Cardiac muscle cell (in vitro differentiated cells and primary cell): ENCODE results near the gene UGT1A9. TPM values are rescaled to one million over a fixed set of nuclear protein-coding genes. Genes with fewer than 3 reads are reported as not detected.

Experiments
- DNase-seq, 2 donors: peaks; one replicate each; pipeline versions ENCODE4 v3.0.0 to v3.0.0-alpha.2; 2010 to 2017; ENCODE audit warnings: low read depth in 1 of 2, low spot score in 1 of 2
- H3K27ac ChIP-seq: fragments of 200-600 bp; sonication (generic); 2 replicates; pipeline ENCODE4 v1.5.1; 2016
- H3K27me3 ChIP-seq: fragments of 200-600 bp; sonication (generic); 2 replicates; pipeline ENCODE4 v1.6.0; 2016; ENCODE audit warnings: control low read depth
- H3K36me3 ChIP-seq: fragments of 200-600 bp; sonication (generic); 2 replicates; pipeline ENCODE4 v1.5.1; 2016; ENCODE audit warnings: control low read depth
- H3K4me1 ChIP-seq: fragments of 200-600 bp; sonication (generic); 2 replicates; pipeline ENCODE4 v1.8.1; 2017; ENCODE audit warnings: low read depth, mild to moderate bottlenecking, mixed run types
- H3K4me3 ChIP-seq: fragments of 200-600 bp; sonication (generic); 2 replicates; pipeline ENCODE4 v1.5.1; 2016; ENCODE audit warnings: mild to moderate bottlenecking
- H3K9me3 ChIP-seq: fragments of 200-600 bp; sonication (generic); 2 replicates; pipeline ENCODE4 v1.5.1; 2017; ENCODE audit warnings: low read depth, mild to moderate bottlenecking, control low read depth
- CTCF ChIP-seq: IDR thresholded peaks from 2 replicates; pipeline ENCODE4 v1.5.1; 2012; ENCODE audit warnings: low read depth, mild to moderate bottlenecking, low read length
- polyA plus RNA-seq: library from polyadenylated mRNA; unstranded; fragments of >200 nt; fragmentation: Nextera tagmentation; extraction: Ambion mirVana; gene quantifications from 2 replicates; pipeline ENCODE4 v1.2.1, GENCODE V29; 2016
- total RNA-seq: library from RNA; depleted of rRNA; stranded (reverse); fragments of >200 nt; gene quantifications from 2 replicates; pipeline ENCODE4 v1.2.3, GENCODE V29; 2016

Gene UGT1A9
- total and polyA plus RNA-seq, 2 experiments from 2014 or later = not detected

GRCh38 chr2:233674314-233674713, 2.6 kb downstream of the UGT1A9 start:
- DNase-seq = no peak
- no peak for TF ChIP-seq CTCF
- Histone ChIP-seq H3K27me3 (no peaks in the 10 kb centered on the region), H3K36me3 (no peaks in the 10 kb centered on the region), H3K4me3 (no peak overlapping the region), H3K27ac (no peak overlapping the region), H3K9me3 (no peaks in the 10 kb centered on the region), H3K4me1 (no peaks in the 10 kb centered on the region)

DNA sequence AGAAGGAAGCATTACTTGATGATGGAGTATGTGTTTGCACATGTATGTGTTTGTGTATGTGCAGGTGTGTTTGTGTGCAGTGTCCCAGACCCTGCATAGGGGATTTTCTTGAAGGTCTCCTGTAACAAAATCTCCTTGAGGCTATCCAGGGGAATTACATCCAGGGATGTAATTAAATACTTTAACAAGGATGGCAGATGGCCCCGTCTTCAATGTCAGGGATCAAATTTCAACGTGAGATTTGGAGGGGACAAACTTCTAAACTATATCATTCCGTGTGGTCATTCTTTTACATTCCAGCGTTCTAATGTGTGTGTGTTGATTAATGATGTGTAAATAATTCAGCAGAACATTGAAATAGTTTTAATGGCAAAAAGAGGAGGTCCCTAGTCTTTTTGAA, 3.3 kb downstream of the UGT1A9 start:
- no peak overlapping the region for H3K27ac ChIP-seq
- H3K9me3 ChIP-seq = no peaks in the 10 kb centered on the region
- no peak for TF ChIP-seq CTCF

GRCh38 chr2:233676046-233676445, 4.3 kb downstream of the UGT1A9 start:
- no peak overlapping the region for H3K27ac ChIP-seq
- DNase-seq = no peak
- H3K9me3 ChIP-seq = no peaks in the 10 kb centered on the region
- no peaks in the 10 kb centered on the region for H3K27me3 ChIP-seq
- no peak for TF ChIP-seq CTCF
- no peaks in the 10 kb centered on the region for H3K4me1 ChIP-seq
- H3K36me3 ChIP-seq = no peaks in the 10 kb centered on the region
- H3K4me3 ChIP-seq = no peak overlapping the region

More for the DNA sequence above, 3.3 kb downstream of the UGT1A9 start:
- no peaks in the 10 kb centered on the region for H3K4me1 ChIP-seq
- no peaks in the 10 kb centered on the region for H3K27me3 ChIP-seq
- no peak for DNase-seq
- no peak overlapping the region for H3K4me3 ChIP-seq
- no peaks in the 10 kb centered on the region for H3K36me3 ChIP-seq

DNA sequence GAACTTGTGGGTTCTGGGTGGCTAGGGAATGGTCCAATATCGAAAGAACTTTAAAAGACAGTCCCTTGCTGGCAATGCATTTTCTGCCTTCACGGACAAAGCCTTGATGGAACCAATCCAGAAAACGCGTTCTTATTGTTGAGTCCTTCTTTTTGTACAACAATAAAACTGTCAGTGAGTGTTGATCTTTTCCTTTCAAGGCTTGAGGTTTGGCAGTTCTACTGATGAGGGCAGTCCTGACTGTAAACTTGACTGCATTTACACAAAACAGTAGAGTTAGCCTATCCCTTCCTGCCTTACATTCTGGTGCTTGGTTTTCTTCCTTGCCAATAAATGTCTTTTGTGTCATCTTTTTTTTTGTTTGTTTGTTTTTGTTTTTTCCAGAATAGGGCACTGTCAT, 7.5 kb downstream of the UGT1A9 start:
- no peaks in the 10 kb centered on the region for H3K4me1 ChIP-seq
- H3K36me3 ChIP-seq = no peaks in the 10 kb centered on the region
- no peaks in the 10 kb centered on the region for H3K9me3 ChIP-seq
- H3K27ac ChIP-seq = no peak overlapping the region
- TF ChIP-seq CTCF = no peak
- no peak for DNase-seq
- H3K4me3 ChIP-seq = no peak overlapping the region
- H3K27me3 ChIP-seq = no peaks in the 10 kb centered on the region

- TF ChIP-seq CTCF = no peak
- Histone ChIP-seq H3K27ac (no peak overlapping the region), H3K4me3 (no peak overlapping the region), H3K9me3 (no peaks in the 10 kb centered on the region), H3K36me3 (no peaks in the 10 kb centered on the region), H3K4me1 (no peaks in the 10 kb centered on the region), H3K27me3 (no peaks in the 10 kb centered on the region)
- DNase-seq = no peak
Measured at GRCh38 chr2:233680361-233681045, 8.8 kb downstream of the UGT1A9 start.
